ENCODE data around the gene SMOC1.

Gene SMOC1, protein sequence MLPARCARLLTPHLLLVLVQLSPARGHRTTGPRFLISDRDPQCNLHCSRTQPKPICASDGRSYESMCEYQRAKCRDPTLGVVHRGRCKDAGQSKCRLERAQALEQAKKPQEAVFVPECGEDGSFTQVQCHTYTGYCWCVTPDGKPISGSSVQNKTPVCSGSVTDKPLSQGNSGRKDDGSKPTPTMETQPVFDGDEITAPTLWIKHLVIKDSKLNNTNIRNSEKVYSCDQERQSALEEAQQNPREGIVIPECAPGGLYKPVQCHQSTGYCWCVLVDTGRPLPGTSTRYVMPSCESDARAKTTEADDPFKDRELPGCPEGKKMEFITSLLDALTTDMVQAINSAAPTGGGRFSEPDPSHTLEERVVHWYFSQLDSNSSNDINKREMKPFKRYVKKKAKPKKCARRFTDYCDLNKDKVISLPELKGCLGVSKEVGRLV

DNA sequence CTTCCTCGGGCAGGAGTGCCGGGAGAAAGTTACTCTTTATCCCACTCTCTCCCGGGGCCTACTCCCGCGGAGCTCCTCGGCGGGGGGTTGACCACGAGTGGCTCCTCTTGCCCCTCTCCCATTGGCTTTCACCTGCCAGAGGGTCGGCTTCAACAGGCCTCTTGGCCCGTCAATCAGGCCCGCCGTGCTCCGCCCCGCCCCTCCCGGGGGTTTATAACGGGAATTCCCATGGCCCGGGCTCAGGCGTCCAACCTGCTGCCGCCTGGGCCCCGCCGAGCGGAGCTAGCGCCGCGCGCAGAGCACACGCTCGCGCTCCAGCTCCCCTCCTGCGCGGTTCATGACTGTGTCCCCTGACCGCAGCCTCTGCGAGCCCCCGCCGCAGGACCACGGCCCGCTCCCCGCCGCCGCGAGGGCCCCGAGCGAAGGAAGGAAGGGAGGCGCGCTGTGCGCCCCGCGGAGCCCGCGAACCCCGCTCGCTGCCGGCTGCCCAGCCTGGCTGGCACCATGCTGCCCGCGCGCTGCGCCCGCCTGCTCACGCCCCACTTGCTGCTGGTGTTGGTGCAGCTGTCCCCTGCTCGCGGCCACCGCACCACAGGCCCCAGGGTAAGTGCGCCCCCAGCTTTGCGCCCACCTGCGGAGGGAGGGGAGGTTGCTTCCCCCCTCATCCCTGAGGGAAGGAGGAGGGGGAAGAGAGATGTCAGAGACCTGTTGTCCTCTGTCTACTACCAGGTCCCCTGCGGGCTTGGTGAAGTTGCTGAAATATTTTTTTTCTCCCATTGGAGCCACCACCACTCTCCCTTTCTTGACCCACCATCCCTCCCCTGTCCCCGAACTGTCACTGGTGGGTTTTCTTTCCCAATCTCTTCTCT is at the start of gene SMOC1:
TSS of gene SMOC1 (plus strand) at position 242 of the 869 bp plus-strand sequence. CDS start at position 505, 263 bp downstream.
- DNase-seq (ENCODE audit: low spot score): no peak

DNA sequence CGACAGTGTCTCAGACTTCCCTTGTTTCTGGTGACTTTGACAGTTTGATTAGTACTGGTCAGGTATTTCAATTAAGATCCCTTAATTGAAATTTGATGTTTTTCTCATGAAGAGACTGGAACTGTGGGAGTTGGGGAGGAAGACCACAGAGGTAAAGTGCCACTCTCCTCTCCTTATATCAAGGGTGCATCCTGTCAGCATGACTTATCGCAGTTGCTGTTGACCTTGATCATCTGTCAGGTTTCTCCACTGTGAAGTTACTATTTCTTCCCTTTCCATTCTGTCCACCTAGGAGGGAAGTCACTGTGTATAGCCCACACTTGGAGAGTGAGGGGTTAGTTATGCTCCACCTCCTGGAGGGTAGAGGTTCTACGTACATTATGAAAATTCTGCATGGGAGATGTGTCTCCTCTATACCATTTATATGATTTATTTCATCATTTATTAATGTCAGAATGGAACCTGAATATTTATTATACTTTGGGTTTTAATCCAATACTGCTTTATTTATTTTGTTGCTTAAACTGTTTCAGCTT is 40.3 kb upstream of the SMOC1 start:
- DNase-seq (ENCODE audit: low spot score): no peak

DNA sequence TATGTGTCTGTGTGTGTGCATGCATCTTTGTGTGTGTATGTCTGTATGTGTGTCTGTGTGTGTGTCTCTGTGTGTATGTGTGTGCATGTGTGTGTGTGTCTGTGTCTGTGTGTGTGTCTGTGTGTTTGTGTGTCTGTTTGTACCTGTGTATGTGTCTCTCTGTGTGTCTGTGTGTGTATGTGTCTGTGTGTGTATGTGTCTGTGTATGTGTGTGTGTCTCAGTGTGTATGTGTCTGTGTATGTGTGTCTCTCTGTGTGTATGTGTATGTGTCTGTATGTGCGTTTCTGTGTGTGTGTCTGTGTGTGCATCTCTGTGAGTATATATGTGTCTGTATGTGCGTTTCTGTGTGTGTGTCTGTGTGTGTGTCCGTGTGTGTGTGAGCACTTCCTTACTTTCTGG is 39.6 kb upstream of the SMOC1 start:
- no peak for DNase-seq (ENCODE audit: low spot score)

DNA sequence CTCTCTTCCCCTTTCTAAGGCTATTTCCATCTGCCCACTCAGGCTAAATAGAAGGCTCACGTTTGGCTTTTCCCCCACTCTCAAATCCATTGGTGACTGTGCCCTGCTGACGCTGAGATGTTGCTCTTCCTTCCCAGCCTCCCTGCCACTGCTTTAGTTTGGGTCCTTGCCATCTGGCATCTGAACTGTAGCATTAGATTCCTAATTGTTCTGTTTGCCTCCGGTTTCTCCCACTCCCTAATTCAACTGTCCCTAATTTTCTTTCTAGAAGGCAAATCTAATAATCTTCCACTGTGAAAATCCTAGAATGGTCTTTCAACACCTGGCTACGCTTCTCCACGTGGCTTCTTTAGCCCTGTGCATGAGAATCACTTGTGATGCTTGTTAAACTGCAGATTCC is 37.6 kb upstream of the SMOC1 start:
- DNase-seq (ENCODE audit: low spot score): no peak

DNA sequence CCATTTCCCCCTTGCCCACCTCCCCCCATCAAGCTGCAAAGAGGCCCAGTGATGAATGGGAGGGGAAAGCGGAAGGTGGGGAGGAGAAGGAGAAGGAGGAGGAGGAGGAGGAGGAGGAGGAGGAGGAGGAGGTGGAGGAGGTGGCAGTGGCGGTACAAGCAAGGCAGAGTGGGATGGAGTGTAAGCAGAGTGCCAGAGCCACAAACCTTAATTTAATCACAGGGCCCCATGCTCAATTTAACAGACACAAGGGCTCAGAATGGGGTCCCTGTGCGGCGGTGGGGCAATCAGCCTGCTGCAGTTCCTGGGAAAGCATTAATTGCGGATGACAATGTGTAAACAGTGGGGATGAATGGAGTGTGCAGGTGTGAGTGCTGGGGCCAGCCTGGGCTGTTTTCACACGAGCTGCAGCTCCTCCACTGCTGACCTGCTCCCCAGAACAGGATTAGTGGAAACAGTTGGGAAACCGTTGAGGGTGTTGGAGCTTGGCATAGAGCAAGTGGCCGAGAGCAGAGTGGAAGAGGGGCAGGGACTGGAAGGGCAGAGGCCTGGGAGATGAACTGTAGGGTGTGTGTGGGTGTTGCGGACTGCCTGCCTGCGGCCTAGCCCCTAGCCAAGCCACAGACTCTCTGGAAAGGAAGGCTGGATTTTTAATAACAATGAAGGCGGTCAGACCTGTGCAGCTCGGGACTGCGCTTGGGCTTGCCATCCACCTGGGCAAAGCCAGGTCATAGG is 36.4 kb upstream of the SMOC1 start:
- DNase-seq (ENCODE audit: low spot score): no peak

DNA sequence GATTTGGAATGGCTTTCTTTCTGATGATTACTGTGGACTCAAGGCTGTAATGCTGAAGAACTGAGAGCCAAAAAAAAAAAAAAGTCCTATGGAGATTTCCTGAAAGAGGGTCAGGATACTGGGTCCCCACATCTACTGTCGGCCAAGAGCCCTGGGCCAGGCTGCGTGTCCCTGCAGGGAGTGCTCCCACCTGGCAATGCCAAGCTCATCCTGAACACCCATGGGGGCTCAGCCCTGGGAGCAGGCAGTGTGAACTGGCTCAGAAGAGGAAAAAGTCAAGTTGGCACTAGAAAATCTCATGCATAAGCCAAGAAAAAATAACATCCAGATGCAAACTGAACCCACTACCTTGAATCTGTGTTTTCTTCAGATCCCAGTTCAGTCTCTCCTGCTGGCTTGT is 35.0 kb upstream of the SMOC1 start:
- DNase-seq (ENCODE audit: low spot score): no peak

DNA sequence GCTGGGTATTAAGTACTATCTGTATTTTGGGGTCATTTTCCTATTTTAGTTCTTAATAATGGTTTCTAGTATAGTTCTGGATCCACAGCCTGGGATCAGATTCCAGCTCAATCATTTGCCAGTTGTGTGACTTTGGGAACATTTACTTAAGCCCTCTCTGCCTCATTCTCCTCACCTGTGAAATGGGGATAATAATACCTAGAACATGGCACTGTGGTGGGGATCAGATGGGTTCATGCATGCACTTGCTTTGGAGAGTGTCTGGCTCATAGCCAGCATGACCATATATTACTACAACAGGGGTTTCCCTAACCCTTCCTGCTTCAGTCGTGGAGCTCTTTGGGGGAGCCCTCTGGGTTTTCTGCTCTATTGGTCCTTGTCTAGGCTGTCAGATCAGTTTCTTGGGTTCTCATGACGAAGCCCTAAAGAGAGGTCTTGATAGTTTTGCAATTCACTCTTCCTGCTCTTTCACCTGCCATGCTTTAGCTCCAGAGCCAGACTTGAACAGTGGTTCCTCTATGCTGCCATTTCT is 34.1 kb upstream of the SMOC1 start:
- no peak for DNase-seq (ENCODE audit: low spot score)

DNA sequence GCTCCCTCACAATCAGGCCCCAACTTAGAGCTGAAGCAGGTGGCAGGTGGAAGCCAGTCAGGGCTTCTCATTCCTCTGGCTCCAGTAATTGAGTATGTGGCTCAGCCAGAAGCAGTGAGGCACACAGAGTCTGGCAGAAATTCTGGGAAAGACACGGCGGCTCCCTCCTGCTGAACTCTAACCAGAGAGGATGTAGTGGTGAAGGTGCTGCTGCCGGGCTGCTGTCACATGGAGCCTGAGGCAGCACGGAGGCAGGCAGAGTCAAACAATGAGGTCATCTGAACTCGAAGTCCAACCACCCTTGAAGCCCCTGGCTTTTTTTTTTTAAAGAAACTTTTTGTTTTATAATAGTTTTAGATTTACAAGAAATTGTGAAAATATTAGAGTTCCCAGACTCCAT is 33.4 kb upstream of the SMOC1 start:
- no peak for DNase-seq (ENCODE audit: low spot score)

DNA sequence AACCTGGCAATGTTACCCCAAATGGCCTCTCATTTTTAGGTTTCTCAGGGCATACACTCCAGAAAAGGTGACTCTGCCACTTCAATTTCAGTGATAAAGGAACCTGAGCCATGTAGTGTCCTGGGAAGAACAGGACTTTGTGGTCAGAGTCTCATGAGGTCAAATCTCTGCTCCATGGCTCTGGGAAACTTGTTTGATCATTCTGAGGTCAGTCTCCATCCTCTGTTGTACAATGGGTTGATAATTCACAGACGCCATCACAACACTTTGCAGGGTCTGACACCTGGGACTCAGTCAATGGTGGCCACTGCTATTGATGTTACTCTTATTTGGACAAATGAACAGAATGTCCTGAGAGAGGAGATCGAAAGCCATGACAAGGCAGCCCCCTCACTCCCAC is 31.1 kb upstream of the SMOC1 start:
- DNase-seq (ENCODE audit: low spot score): no peak

DNA sequence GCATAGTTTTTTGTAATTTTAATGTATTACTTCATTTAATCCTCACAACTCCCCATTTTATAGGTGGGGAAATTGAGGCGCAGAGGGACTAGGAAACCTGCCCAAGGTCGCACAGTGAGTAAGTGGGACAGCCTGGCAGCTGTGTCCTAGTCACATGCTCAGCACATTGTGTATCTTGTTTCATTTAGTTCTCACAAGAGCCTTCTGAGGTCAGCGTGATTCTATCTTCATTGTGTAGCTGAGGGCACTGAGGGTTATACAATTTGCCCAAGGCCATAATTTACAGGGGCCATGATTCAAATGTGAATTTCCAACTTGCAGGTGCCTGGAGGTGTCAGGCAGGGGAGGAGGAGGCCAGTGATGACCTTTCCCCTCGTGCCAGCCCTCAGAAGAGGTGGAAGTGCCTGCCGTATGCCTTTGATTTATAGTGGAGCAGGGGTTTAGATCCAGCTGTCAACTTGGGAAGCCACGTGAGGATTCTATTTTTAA is 30.3 kb upstream of the SMOC1 start:
- DNase-seq (ENCODE audit: low spot score): no peak

DNA sequence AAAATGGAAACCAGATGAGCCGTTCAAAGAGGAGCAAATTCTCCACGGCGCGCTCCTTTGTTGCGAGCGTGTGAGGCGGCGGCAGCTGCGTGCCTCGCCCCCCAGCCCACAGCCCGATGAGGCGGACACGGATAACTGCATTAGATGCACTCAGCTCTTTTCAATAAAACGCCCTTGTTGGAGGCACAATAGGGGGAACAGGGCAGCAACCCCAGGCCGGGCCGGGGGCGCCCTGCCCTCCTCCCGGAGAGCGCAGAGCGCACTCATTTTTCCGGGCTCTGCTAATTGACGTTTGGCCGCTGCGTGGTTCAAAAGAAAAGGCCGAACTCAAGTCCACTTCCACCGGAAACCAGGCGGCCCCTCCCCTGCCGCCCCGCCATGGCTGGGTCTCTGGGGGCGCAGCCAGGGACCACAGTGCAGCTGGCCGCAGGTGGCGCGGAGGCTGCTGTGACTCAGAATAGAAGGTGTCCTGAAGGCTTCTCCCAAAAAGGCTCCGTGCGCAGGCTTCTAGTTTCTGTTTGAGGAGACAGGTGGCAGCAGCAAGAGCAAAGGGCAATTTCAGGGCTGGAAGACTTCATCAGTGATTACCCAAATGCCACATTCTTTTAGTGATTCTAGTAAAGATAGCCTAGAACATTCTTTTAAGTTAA is 29.0 kb upstream of the SMOC1 start:
- DNase-seq (ENCODE audit: low spot score): no peak

DNA sequence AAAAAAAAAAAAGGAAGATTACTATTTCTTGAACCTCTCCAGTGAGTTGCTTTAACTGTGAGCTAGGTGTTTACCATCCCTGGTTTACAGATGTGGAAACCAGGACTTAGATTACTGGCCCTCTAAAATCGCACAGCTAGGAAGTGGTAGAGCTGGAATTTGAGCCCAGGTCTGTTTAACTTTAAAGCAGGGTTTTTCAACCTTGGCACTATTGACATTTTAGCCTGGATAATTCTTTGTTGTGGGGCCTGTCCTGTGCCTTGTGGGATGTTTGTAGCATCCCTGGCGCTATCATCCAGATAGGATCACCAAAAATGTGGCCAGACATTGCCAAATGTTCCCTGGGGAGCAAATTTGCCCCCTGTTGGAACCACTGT is 28.5 kb upstream of the SMOC1 start:
- no peak for DNase-seq (ENCODE audit: low spot score)

DNA sequence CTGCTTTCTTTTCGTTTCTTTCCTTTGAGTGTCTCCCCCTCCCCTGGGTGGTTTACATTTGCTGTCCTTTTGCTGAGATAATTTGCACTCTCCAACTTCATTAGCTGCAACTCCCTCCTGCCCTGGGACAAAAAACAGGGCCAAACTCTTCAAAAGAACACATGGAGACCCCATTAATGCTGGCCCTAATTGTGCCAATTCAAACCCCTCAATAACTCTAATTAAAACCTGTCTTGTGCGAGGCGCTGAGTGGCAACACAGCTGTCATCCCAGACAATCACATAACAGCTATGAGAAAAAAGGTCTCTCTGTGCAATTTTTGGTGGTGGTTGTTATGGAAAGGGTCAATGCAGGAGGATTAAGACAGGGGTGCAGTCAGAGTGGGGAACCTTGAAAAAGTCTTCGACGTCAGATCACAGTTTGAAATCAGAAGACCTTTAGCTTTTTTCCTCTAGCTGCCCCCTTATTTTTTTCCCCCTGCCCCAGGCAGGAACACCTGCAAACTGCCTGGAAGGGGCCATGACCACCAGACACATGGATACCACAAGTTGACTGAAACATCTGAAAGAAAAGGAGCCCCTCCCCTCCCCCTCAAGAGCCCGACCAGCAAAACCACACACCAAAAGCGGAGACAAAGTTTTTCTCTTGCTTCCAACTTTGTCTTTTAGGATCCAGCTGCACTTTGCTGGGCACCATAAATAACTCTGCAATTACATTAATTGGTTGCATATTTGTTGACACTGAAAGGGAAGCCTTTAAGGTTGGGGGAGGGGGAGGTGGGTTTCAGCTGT is 26.5 kb upstream of the SMOC1 start:
- DNase-seq (ENCODE audit: low spot score): no peak

DNA sequence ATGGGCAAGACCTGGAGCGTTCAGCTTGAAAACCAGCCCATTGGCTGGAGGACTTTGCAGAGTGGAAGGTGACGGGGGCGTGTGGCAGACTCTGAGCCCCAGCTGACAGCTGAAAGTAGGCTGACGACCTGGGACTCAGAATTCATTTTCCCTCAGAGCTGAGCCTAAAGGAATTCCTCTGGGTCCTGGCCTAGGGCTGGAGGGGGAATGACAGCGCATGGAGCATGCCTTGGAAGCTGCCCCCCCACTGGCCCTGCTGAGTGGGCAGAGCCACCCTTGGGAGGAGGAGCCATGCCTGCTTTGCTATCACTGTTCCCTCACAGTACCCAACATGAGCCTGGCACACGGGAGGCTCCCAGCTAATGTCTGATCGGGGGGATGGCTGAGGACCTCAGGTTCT is 25.4 kb upstream of the SMOC1 start:
- DNase-seq (ENCODE audit: low spot score): no peak

DNA sequence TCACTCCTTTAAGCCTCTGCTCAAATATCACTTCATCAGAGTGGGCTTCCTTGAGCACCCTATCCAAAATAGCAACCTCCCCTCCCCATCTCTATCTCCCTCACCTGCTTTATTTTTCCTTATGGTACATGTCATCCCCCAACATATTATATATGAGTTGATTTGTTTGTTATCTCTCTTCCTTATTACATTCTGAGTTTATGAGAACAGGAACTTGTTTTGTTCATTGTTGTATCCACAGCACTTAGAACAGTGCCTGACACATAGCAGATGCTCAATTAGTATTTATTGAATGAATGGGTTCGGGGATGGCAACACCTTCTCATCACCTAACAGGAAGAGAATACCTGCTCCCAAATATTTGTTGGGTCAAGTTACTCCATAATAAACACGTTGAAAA is 24.6 kb upstream of the SMOC1 start:
- DNase-seq (ENCODE audit: low spot score): no peak

DNA sequence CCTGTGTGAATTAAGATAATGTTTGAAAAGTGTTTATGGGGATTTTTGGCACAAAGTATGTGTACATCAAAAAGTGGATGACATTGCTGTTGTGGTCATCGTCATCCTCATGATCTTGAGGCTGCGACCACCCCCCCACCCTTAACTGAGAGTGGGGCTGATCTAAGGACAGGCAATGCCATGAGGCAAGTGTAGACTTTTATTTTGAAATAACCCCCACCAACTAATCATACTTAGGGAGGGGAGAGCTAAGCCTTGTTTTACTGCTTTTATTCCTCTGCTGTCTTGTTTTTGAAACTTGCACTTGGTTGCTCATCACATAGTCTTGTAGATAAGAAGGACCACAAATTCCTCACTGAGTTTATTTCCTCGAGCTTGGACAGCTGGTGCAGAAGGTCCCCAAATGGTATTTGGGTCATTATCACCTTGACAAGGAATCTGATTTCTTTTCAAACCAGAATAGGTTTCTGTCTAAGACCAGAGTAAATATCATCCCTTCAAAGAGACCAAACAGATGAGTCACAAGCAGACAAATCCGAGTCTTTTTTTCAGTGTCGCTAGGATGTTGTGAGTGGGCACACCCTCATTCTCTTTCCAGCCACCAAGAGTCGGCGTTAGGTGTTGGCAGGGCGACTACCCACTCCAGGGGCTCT is 23.9 kb upstream of the SMOC1 start:
- DNase-seq (ENCODE audit: low spot score): no peak

DNA sequence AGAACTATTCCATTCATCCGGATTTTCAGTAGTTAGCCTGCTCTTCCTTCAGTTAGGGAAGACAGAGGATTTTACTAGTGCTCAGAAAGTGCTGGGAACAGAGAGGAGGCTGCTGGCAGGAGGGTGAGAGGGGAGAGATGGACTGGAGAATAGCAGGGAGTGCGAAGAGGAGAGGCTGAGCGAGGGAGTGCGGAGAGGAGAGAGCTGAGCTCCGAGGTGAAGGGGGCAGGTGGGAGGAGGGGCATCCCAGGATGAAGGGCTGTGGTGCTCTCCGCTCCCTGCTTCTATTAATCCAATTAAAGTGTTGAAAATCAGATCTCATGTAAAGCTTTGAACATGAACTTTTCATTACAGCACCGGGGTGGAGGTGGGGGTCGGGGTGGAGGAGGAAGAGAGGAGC is 20.4 kb upstream of the SMOC1 start:
- no peak for DNase-seq (ENCODE audit: low spot score)

DNA sequence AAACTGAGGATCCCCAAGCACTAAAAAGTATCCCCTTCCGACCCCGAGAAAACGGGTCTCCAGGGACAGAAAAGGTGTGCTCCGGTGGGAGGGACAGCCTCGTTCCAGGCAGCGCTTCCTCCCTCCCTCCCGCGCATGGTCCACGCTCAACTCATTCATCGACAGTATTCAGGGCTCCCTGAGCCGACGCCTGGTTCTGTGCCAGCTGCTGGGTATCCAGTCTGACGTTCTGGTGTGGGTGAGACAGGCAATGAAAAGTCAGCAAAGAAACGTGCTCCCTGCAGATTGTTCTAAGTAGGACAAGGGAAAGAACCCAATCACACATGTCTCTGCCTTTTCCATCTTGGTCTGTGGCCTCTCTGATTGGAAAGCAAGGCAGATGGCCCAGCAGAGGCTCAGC is 19.6 kb upstream of the SMOC1 start:
- DNase-seq (ENCODE audit: low spot score): no peak

DNA sequence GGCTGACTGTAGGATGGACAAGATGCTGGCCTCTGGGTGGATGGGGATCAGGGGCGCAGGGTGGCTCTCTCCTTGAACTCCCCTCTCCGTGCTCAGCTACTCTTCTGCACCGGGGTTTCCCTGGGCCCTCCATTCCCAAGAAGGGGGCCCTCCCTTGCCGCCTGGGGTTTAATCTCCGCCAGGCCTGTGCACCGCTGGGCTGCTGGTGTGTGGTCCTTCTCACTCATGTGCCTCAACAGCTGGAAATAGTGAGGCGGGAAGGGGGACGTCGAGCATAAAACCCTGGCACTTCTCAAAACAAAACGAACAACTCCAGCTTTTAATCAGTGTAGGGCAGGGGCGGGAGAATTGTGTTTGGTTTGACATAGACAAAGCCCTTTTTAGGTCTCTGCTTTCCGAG is 19.0 kb upstream of the SMOC1 start:
- DNase-seq (ENCODE audit: low spot score): no peak

DNA sequence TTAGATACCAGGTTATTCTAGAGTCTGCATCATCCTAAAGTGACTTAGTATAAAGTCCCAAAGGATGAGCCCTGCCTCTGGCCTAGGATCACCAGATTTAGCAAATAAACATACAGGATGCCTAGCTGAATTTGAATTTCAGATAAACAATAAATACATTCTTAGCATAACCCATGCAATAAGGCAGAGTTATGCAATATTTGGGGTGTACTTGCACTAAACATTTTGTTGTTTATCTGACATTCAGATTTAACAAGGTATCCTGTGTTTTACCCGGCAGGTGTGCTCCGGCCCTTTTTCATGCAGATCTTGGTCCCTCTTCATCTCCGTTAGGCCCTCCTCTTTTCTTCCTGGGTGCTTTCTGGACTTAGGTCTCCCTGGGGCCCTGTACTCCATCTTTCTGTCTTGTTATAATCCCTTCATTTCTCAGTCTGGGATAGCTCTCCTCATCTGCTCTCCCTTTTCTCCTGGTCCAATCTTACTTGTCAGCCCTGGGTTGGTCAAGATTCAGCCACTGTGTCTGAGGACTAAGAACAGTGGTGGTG is 18.1 kb upstream of the SMOC1 start:
- DNase-seq (ENCODE audit: low spot score): no peak

All from LoVo (cell line).